K562 (cell line): ENCODE results near the gene MBD4. TPM values are rescaled to one million over a fixed set of nuclear protein-coding genes. Genes with fewer than 3 reads are reported as not detected.

ENCODE experiments used
- ATAC-seq: fragments of 200-7000 bp; cut with Tn5 transposase; 3 replicates; pipeline ENCODE4 v1.9.1; 2020; ENCODE audit warnings: moderate library complexity
- BruUV-seq: library from RNA; stranded (reverse); fragments of 400-500 nt; replicated peaks from 2 replicates; lab custom pipeline; 2021; lab: Mats Ljungman, UMichigan
- CTCF ChIA-PET: fragments of 300-600 bp; formaldehyde crosslinking; extraction: SDS; loops from one replicate; lab custom pipeline; 2021; ENCODE audit warnings: low intra/inter-chr PET ratio; lab: Yijun Ruan, JAX
- POLR2A ChIA-PET: fragments of 300-600, 350-650 bp; sonication (Branson Sonifier 250); formaldehyde crosslinking; extraction: SDS; loops from one replicate; lab custom pipeline; 2021; ENCODE audit warnings: antibody characterized with exemption, inconsistent platforms; lab: Yijun Ruan, JAX
- DNase-seq, 4 experiments: peaks; one replicate each; pipeline versions ENCODE4 v3.0.0 to v3.0.0-alpha.2; 2011 to 2018; ENCODE audit warnings: low spot score in 3 of 4, mixed read lengths in 3 of 4; ENCODE audit errors: extremely low read depth in 1 of 4
- FAIRE-seq: peaks from 2 replicates; lab custom pipeline; 2011; peaks lifted over from hg19 to GRCh38; lab: Jason Lieb, UNC
- H2AFZ ChIP-seq: 2 replicates; pipeline ENCODE4 v1.6.0; 2011; ENCODE audit warnings: low read depth, low read length, control low read depth, inconsistent platforms
- H3K27ac ChIP-seq: fragments of 200-600 bp; 3 replicates; pipeline ENCODE4 v1.8.0; 2011; ENCODE audit warnings: low read depth, mild to moderate bottlenecking, control low read depth, inconsistent platforms, low read length, moderate library complexity, mixed read lengths; ENCODE audit errors: extremely low read depth
- H3K27me3 ChIP-seq, 2 experiments: fragments of 300-600 bp in 1 of 2; 2 replicates in 1 of 2; 3 replicates in 1 of 2; pipeline versions ENCODE4 v1.6.0 to v1.8.0; 2011; ENCODE audit warnings: inconsistent platforms in 2 of 2, low read length in 2 of 2, mild to moderate bottlenecking in 1 of 2, mixed read lengths in 1 of 2, moderate library complexity in 1 of 2; ENCODE audit not compliant: control insufficient read depth in 2 of 2, insufficient read depth in 2 of 2
- H3K36me3 ChIP-seq: fragments of 300-600 bp; 3 replicates; pipeline ENCODE4 v1.8.0; 2011; ENCODE audit warnings: mild to moderate bottlenecking, low read length, inconsistent platforms; ENCODE audit not compliant: control insufficient read depth, insufficient read depth
- H3K4me1 ChIP-seq, 2 experiments: fragments of 200-600 bp in 1 of 2; replicated peaks in 1 of 2; 2 replicates in 1 of 2; 3 replicates in 1 of 2; pipeline versions ENCODE4 v1.5.1 to v1.8.0; 2011; ENCODE audit warnings: inconsistent platforms in 2 of 2, low read length in 2 of 2, mild to moderate bottlenecking in 1 of 2, mixed read lengths in 1 of 2, moderate library complexity in 1 of 2; ENCODE audit not compliant: control insufficient read depth in 2 of 2, insufficient read depth in 2 of 2
- H3K4me2 ChIP-seq: 2 replicates; pipeline ENCODE4 v1.6.1; 2011; ENCODE audit warnings: low read length, control low read depth, inconsistent platforms, mixed read lengths; ENCODE audit not compliant: insufficient read depth
- H3K4me3 ChIP-seq: fragments of 200-600 bp; sonication (generic), shearing (Covaris generic); 2 replicates; pipeline ENCODE4 v1.5.1; 2016; ENCODE audit warnings: control low read depth, inconsistent platforms
- H3K79me2 ChIP-seq: fragments of 200-600 bp; 3 replicates; pipeline ENCODE4 v1.8.0; 2011; ENCODE audit warnings: low read length, inconsistent platforms; ENCODE audit not compliant: control insufficient read depth, insufficient read depth
- H3K9ac ChIP-seq, 2 experiments: 2 replicates each; pipeline versions ENCODE4 v1.6.0 to v1.6.1; 2011; ENCODE audit warnings: low read depth in 2 of 2, low read length in 2 of 2, control low read depth in 1 of 2, inconsistent platforms in 1 of 2, mild to moderate bottlenecking in 1 of 2, mixed read lengths in 1 of 2; ENCODE audit not compliant: insufficient read depth in 1 of 2
- H3K9me1 ChIP-seq: one replicate; pipeline ENCODE4 v1.6.0; 2011; ENCODE audit warnings: inconsistent platforms, mild to moderate bottlenecking, low read length, moderate library complexity; ENCODE audit not compliant: control insufficient read depth, insufficient read depth
- H3K9me3 ChIP-seq: replicated peaks from 2 replicates; pipeline ENCODE4 v1.5.1; 2011; ENCODE audit warnings: low read depth, low read length, inconsistent platforms; ENCODE audit not compliant: control insufficient read depth, insufficient read depth
- H4K20me1 ChIP-seq: replicated peaks from 2 replicates; pipeline ENCODE4 v1.6.1; 2011; ENCODE audit warnings: low read length, inconsistent platforms, mixed read lengths; ENCODE audit not compliant: control insufficient read depth, insufficient read depth
- ARID4B ChIP-seq: sonication (generic); formaldehyde crosslinking; IDR thresholded peaks from 2 replicates; pipeline ENCODE4 v1.8.0; 2022; ENCODE audit warnings: mild to moderate bottlenecking, missing genetic modification reagents
- BRD4 ChIP-seq: fragments of 200-600 bp; sonication (generic); IDR thresholded peaks from 2 replicates; pipeline ENCODE4 v1.6.1; 2017; ENCODE audit warnings: inconsistent platforms
- CBX5 ChIP-seq: IDR thresholded peaks from 2 replicates; pipeline ENCODE4 v1.6.1; 2014; ENCODE audit warnings: low read depth, borderline replicate concordance
- CHD4 ChIP-seq: fragments of 200-600 bp; sonication (generic); IDR thresholded peaks from 3 replicates; pipeline ENCODE4 v1.6.1; 2012; ENCODE audit warnings: low read depth, mild to moderate bottlenecking, mixed read lengths, low read length, inconsistent platforms; ENCODE audit not compliant: insufficient read depth, insufficient replicate concordance, poor library complexity, severe bottlenecking
- CXXC5 ChIP-seq: fragments of 250-450 bp; sonication (Bioruptor Pico); IDR thresholded peaks from 2 replicates; pipeline ENCODE4 v1.8.0; 2022; ENCODE audit warnings: inconsistent platforms, mild to moderate bottlenecking, moderate library complexity
- E2F3 ChIP-seq: fragments of 250-450 bp; sonication (Bioruptor Pico); IDR thresholded peaks from 2 replicates; pipeline ENCODE4 v1.4.0; 2020; ENCODE audit warnings: mild to moderate bottlenecking
- ESRRA ChIP-seq: fragments of 450-650 bp; IDR thresholded peaks from 2 replicates; pipeline ENCODE4 v1.6.1; 2014; ENCODE audit warnings: low read depth, mild to moderate bottlenecking, moderate library complexity, borderline replicate concordance
- ETV6 ChIP-seq, 3 experiments: fragments of 150-350 bp in 1 of 3; sonication (generic) in 1 of 3; formaldehyde crosslinking in 1 of 3; IDR thresholded peaks; 2 replicates each; pipeline versions ENCODE4 v1.6.1 to v1.8.0; 2014 to 2022; ENCODE audit warnings: borderline replicate concordance in 2 of 3, low read depth in 2 of 3, antibody characterized with exemption in 1 of 3, low read length in 1 of 3, mild to moderate bottlenecking in 1 of 3, missing genetic modification reagents in 1 of 3
- FOXA3 ChIP-seq, 2 experiments: fragments of 450-650 bp in 1 of 2; sonication (generic) in 1 of 2; formaldehyde crosslinking; IDR thresholded peaks in 1 of 2; conservative IDR thresholded peaks in 1 of 2; 2 replicates each; pipeline versions ENCODE4 v1.4.0 to v1.8.0; 2020 to 2022; ENCODE audit warnings: mild to moderate bottlenecking in 2 of 2, missing genetic modification reagents in 1 of 2
- FOXP1 ChIP-seq: sonication (generic); formaldehyde crosslinking; IDR thresholded peaks from 2 replicates; pipeline ENCODE4 v1.8.0; 2022; ENCODE audit warnings: mild to moderate bottlenecking, missing genetic modification reagents
- GTF2F1 ChIP-seq: IDR thresholded peaks from 2 replicates; pipeline ENCODE4 v1.6.1; 2011; ENCODE audit warnings: low read depth, low read length, improper control_type of control experiment
- MECOM ChIP-seq: fragments of 250-450 bp; sonication (Bioruptor Pico); IDR thresholded peaks from 2 replicates; pipeline ENCODE4 v1.8.0; 2022; ENCODE audit warnings: inconsistent platforms
- NFATC3 ChIP-seq: fragments of 450-650 bp; IDR thresholded peaks from 2 replicates; pipeline ENCODE4 v1.6.1; 2017; ENCODE audit warnings: mild to moderate bottlenecking
- POLR2G ChIP-seq: fragments of 200-400 bp; formaldehyde crosslinking; IDR thresholded peaks from 2 replicates; pipeline ENCODE4 v1.6.1; 2017; ENCODE audit warnings: low read depth, mild to moderate bottlenecking, antibody characterized with exemption, low read length, moderate library complexity
- TCF7 ChIP-seq: sonication (generic); IDR thresholded peaks from 2 replicates; pipeline ENCODE4 v1.6.1; 2016; ENCODE audit warnings: antibody characterized with exemption, borderline replicate concordance
- ZNF644 ChIP-seq: fragments of 200-800 bp; sonication (Bioruptor generic); IDR thresholded peaks from 2 replicates; pipeline ENCODE4 v1.6.1; 2016; ENCODE audit warnings: low read depth, missing genetic modification characterization, missing compliant biosample characterization
- WGBS: fragments of 100-300 bp; shearing (Covaris generic); methylation state at CpG from one replicate; pipeline ENCODE4 v1.1.6; 2016; ENCODE audit warnings: low coverage, mixed read lengths; ENCODE audit not compliant: insufficient coverage; ENCODE audit errors: missing lambda C conversion rate; 5-methylcytosine and 5-hydroxymethylcytosine counted together
- in situ Hi-C: fragments of 300-500 bp; cut with MboI; formaldehyde crosslinking; loops from 4 replicates; pipeline ENCODE4 v1.15.0; 2018; ENCODE audit warnings: inconsistent platforms, mixed read lengths
- intact Hi-C: fragments of 100-400 bp; cut with micrococcal nuclease; formaldehyde crosslinking; loops from 2 replicates; pipeline ENCODE4 v1.14.2; 2022
- polyA plus RNA-seq, 8 experiments: library from polyadenylated mRNA; depleted of rRNA in 4 of 8; stranded (reverse) in 5 of 8; unstranded in 3 of 8; fragments of >200 nt; fragmentation: Nextera tagmentation in 2 of 8; fragmentation: Illumina TruSeq in 1 of 8; extraction: Ambion mirVana in 2 of 8; extraction: Trizol in 1 of 8; gene quantifications; 2 replicates each; pipeline versions ENCODE4 v1.2.1 to v1.2.3, GENCODE V29; 2011 to 2014; ENCODE audit warnings: inconsistent platforms in 1 of 8, missing spikeins in 1 of 8
- total RNA-seq, 7 experiments: library from RNA; depleted of rRNA in 6 of 7; stranded (reverse); fragments of >200 nt in 6 of 7; fragmentation: Illumina TruSeq in 2 of 7; extraction: Trizol in 2 of 7; gene quantifications; 2 replicates each; pipeline versions ENCODE4 v1.2.1 to v1.2.3, GENCODE V29; 2011 to 2021; ENCODE audit warnings: low replicate concordance in 1 of 7
- TF ChIP-seq, protein P1 (sequence below): fragments of 250-450 bp; sonication (Bioruptor Pico); IDR thresholded peaks from 2 replicates; pipeline ENCODE4 v1.4.0; 2020; ENCODE audit warnings: mild to moderate bottlenecking, moderate library complexity

The MBD4 gene
- total and polyA plus RNA-seq, 9 of the 15 experiments (the other 6 are each of a cell fraction or from before 2014, with no cell fraction given), result 13.3 to 63.9 (median 39.0) TPM

GRCh38 chr3:129403450-129403849 lies 36.3 kb downstream of the MBD4 start:
- TF ChIP-seq ZNF644 (tag) (no peak), E2F3 (CRISPR knock-in tag) (no peak), BRD4 (no peak), MECOM (CRISPR knock-in tag) (no peak), FOXA3 (CRISPR knock-in tag; conservative IDR thresholded peaks at IDR 0.05 in 1 of 2, IDR thresholded peaks at IDR 0.05 in 1 of 2) (no peak), FOXP1 (no peak), GTF2F1 (no peak), CBX5 (no peak), TCF7 (no peak), ETV6 (IDR thresholded peaks at IDR 0.05; ENCODE audit: borderline replicate concordance in 1 of 2, low read depth in 2 of 2, low read length in 1 of 2) (no peak), ETV6 (CRISPR knock-in tag; IDR thresholded peaks at IDR 0.05; ENCODE audit: borderline replicate concordance) (no peak), ARID4B (CRISPR knock-in tag) (no peak), NFATC3 (no peak), ESRRA (no peak), CHD4 (no peak), POLR2G (no peak), CXXC5 (CRISPR knock-in tag) (no peak)
- TF ChIP-seq, protein P1, sequence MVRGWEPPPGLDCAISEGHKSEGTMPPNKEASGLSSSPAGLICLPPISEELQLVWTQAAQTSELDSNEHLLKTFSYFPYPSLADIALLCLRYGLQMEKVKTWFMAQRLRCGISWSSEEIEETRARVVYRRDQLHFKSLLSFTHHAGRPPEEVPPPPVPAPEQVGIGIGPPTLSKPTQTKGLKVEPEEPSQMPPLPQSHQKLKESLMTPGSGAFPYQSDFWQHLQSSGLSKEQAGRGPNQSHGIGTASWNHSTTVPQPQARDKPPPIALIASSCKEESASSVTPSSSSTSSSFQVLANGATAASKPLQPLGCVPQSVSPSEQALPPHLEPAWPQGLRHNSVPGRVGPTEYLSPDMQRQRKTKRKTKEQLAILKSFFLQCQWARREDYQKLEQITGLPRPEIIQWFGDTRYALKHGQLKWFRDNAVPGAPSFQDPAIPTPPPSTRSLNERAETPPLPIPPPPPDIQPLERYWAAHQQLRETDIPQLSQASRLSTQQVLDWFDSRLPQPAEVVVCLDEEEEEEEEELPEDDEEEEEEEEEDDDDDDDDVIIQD (CRISPR knock-in tag), result no peak
- TF ChIP-seq, all 486 proteins: peak for 0
- no peak for FAIRE-seq
- no peak overlapping the region for H2AFZ ChIP-seq
- H3K27ac ChIP-seq, result no peak overlapping the region
- no peak overlapping the region for H3K4me3 ChIP-seq
- ChIA-PET CTCF (no interaction called here), POLR2A (interaction anchor here (1.0 to 1.3 kb wide), 2 partner anchors 9 to 36 kb away, joined by 3 to 4 read pairs; partner anchors contain the start of genes IFT122 and MBD4)
- WGBS, result 46% methylated on average over 4 of the region's 7 CpGs
- H3K27me3 ChIP-seq, result no peaks in the 10 kb centered on the region
- no peaks in the 10 kb centered on the region for H3K9me1 ChIP-seq
- no peaks in the 10 kb centered on the region for H3K36me3 ChIP-seq
- H3K9me3 ChIP-seq, result no peaks in the 10 kb centered on the region
- H3K4me2 ChIP-seq, result no peak overlapping the region
- in situ Hi-C loops (no loop called here), intact Hi-C loops (no loop called here)
- no peak for ATAC-seq
- H3K9ac ChIP-seq, result no peak overlapping the region; a peak in 1 of 4 replicates
- no peaks in the 10 kb centered on the region for H4K20me1 ChIP-seq
- no TSS peak for BruUV-seq
- peaks cover 0 to 7% of the 10 kb centered on the region in 2 experiments; a peak in 3 of 5 replicates for H3K4me1 ChIP-seq
- no peak for DNase-seq
- H3K79me2 ChIP-seq, result peaks cover 8% of the 10 kb centered on the region
